ENCODE results near the gene NRG4. TPM values are rescaled to one million over a fixed set of nuclear protein-coding genes. Genes with fewer than 3 reads are reported as not detected.

Gene NRG4
- total and polyA plus RNA-seq, 9 of the 15 experiments (the other 6 are each of a cell fraction or from before 2014, with no cell fraction given), result 0.33 to 2.5 (median 0.76) TPM

DNA sequence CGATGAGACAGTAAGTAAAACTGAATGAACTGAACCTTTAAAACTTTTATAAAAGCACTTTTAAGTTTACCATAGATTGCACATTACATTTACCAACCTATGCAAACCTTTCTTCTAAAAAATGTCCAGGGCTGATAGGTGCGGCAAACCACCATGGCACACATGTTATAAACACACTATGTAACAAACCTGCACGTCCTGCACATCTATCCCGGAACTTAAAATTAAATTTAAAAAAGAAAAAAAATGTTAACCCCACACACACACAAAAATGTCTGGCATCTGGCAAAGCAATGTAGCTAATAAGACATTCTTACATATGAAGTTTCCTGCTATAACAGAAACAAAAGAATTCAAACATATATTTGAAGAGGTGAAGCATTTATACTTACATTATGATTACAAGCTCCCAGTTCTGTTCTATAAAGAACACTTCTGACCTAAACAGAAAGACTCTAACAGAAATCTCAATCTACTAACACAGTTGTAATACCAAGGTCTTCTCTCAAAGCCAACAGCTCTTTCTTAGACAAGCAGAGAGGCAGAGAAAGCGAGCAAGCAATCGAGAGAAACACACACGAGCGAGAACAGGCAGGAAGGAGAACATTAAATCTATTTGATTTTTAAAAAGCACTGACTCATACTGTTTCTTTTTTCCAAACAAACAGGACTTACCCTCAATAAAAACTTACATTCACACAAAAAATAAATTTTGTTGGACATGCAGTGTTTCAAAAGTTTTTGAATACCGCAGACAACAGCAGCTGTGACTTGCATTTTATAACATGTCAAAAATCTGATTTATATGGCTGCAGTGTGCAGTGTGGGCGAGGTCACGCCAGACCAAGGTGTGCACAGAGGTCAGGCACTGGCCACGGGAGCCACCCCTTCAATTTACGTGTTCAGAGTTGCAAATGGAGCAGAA, at the start of gene NRG4 (continued):
- TF ChIP-seq, protein P1, sequence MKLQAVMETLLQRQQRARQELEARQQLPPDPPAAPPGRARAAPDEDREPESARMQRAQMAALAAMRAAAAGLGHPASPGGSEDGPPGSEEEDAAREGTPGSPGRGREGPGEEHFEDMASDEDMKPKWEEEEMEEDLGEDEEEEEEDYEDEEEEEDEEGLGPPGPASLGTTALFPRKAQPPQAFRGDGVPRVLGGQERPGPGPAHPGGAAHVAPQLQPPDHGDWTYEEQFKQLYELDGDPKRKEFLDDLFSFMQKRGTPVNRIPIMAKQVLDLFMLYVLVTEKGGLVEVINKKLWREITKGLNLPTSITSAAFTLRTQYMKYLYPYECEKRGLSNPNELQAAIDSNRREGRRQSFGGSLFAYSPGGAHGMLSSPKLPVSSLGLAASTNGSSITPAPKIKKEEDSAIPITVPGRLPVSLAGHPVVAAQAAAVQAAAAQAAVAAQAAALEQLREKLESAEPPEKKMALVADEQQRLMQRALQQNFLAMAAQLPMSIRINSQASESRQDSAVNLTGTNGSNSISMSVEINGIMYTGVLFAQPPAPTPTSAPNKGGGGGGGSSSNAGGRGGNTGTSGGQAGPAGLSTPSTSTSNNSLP (IDR thresholded peaks at IDR 0.05; ENCODE audit: borderline replicate concordance, low read depth, low read length), result no peak
- TF ChIP-seq PHB (CRISPR knock-in tag; IDR thresholded peaks at IDR 0.05) (no peak), HDGF (IDR thresholded peaks at IDR 0.05) (no peak), ZNF41 (CRISPR knock-in tag; conservative IDR thresholded peaks at IDR 0.05) (no peak), XRCC3 (IDR thresholded peaks at IDR 0.05) (no peak), TGIF2 (CRISPR knock-in tag; IDR thresholded peaks at IDR 0.05) (no peak), GABPB2 (CRISPR knock-in tag; conservative IDR thresholded peaks at IDR 0.05) (no peak), SMARCA4 (IDR thresholded peaks at IDR 0.05) (peak; percentile 73), L3MBTL2 (IDR thresholded peaks at IDR 0.05) (no peak), DPF2 (IDR thresholded peaks at IDR 0.05) (peak; percentile 83), SMAD2 (IDR thresholded peaks at IDR 0.05; ENCODE audit: low read depth, low read length) (no peak), MIER1 (IDR thresholded peaks at IDR 0.05; ENCODE audit: low read depth) (no peak), SMARCE1 (IDR thresholded peaks at IDR 0.05) (peak; percentile 70; the same call in 1 of the 2 replicates), GTF2F1 (IDR thresholded peaks at IDR 0.05; ENCODE audit: low read depth, low read length) (no peak), NEUROD1 (IDR thresholded peaks at IDR 0.05; ENCODE audit: borderline replicate concordance, low read depth, low read length, partially characterized antibody) (no peak), HDAC6 (IDR thresholded peaks at IDR 0.05; ENCODE audit: low read depth, low read length) (no peak), NCOR1 (IDR thresholded peaks at IDR 0.05) (0 out of 2 replicates have a peak, but pooled peaks have one; percentile 7), STAT5B (CRISPR knock-in tag; IDR thresholded peaks at IDR 0.05) (no peak)
- TF ChIP-seq, protein P2, sequence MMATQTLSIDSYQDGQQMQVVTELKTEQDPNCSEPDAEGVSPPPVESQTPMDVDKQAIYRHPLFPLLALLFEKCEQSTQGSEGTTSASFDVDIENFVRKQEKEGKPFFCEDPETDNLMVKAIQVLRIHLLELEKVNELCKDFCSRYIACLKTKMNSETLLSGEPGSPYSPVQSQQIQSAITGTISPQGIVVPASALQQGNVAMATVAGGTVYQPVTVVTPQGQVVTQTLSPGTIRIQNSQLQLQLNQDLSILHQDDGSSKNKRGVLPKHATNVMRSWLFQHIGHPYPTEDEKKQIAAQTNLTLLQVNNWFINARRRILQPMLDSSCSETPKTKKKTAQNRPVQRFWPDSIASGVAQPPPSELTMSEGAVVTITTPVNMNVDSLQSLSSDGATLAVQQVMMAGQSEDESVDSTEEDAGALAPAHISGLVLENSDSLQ (IDR thresholded peaks at IDR 0.05), result peak; percentile 86
- TF ChIP-seq, protein P3, sequence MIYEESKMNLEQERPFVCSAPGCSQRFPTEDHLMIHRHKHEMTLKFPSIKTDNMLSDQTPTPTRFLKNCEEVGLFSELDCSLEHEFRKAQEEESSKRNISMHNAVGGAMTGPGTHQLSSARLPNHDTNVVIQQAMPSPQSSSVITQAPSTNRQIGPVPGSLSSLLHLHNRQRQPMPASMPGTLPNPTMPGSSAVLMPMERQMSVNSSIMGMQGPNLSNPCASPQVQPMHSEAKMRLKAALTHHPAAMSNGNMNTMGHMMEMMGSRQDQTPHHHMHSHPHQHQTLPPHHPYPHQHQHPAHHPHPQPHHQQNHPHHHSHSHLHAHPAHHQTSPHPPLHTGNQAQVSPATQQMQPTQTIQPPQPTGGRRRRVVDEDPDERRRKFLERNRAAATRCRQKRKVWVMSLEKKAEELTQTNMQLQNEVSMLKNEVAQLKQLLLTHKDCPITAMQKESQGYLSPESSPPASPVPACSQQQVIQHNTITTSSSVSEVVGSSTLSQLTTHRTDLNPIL (CRISPR knock-in tag; IDR thresholded peaks at IDR 0.05), result no peak
- TF ChIP-seq, protein P4, sequence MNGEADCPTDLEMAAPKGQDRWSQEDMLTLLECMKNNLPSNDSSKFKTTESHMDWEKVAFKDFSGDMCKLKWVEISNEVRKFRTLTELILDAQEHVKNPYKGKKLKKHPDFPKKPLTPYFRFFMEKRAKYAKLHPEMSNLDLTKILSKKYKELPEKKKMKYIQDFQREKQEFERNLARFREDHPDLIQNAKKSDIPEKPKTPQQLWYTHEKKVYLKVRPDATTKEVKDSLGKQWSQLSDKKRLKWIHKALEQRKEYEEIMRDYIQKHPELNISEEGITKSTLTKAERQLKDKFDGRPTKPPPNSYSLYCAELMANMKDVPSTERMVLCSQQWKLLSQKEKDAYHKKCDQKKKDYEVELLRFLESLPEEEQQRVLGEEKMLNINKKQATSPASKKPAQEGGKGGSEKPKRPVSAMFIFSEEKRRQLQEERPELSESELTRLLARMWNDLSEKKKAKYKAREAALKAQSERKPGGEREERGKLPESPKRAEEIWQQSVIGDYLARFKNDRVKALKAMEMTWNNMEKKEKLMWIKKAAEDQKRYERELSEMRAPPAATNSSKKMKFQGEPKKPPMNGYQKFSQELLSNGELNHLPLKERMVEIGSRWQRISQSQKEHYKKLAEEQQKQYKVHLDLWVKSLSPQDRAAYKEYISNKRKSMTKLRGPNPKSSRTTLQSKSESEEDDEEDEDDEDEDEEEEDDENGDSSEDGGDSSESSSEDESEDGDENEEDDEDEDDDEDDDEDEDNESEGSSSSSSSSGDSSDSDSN (IDR thresholded peaks at IDR 0.05; ENCODE audit: borderline replicate concordance in 1 of 2, low read depth in 2 of 2, low read length in 2 of 2), result no peak
